ENCODE data around the gene KCTD19. TPM values are rescaled to one million over a fixed set of nuclear protein-coding genes. Genes with fewer than 3 reads are reported as not detected.
A peak's percentile ranks its signal among the peaks of the same experiment; 100 is the strongest.

The KCTD19 gene
- total RNA-seq, 1 experiment from 2014 or later: not detected

DNA sequence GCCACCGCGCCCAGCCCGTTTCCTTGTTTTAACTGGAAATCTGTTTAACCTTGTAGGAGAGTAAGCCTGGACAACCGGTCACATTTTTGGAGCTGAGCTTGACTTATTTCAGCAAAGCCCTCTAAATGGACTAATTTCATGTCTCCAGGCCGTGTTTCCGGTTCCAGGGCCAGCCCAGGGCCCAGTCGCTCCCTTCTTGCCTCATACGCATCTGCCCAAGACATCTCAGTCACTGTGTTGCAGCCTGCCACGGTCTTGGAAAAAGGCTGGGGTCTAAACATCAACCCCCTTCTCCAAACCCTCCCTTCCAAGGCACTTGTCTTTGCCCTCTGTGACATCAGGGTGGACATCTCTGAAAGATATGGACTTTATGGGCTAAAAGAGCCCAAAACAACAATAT is 28.3 kb downstream of the KCTD19 start:
- intact Hi-C loops (cut with micrococcal nuclease): no loop called here
- no peak overlapping the region for H3K4me3 ChIP-seq (ENCODE audit: low read length)
- H3F3A ChIP-seq (ENCODE audit: low read length, unreplicated experiment): no peaks in the 10 kb centered on the region
- BruUV-seq (replicated peaks): no TSS peak
- H3K9me2 ChIP-seq (replicated peaks; ENCODE audit: low read length): no peaks in the 10 kb centered on the region
- H3K27me3 ChIP-seq (ENCODE audit: low read length): no peaks in the 10 kb centered on the region
- CTCF ChIA-PET: no interaction called here
- no peaks in the 10 kb centered on the region for H3K9me3 ChIP-seq (ENCODE audit: low read length)
- H3K4me1 ChIP-seq (ENCODE audit: insufficient read depth, low read length): peaks cover 13% of the 10 kb centered on the region
- no peak overlapping the region for H3K9ac ChIP-seq (ENCODE audit: low read length)
- DNase-seq: no peak
- no peak for TF ChIP-seq EZH2phosphoT487 (IDR thresholded peaks at IDR 0.05; ENCODE audit: borderline replicate concordance, low read length)
- TF ChIP-seq, protein P1, sequence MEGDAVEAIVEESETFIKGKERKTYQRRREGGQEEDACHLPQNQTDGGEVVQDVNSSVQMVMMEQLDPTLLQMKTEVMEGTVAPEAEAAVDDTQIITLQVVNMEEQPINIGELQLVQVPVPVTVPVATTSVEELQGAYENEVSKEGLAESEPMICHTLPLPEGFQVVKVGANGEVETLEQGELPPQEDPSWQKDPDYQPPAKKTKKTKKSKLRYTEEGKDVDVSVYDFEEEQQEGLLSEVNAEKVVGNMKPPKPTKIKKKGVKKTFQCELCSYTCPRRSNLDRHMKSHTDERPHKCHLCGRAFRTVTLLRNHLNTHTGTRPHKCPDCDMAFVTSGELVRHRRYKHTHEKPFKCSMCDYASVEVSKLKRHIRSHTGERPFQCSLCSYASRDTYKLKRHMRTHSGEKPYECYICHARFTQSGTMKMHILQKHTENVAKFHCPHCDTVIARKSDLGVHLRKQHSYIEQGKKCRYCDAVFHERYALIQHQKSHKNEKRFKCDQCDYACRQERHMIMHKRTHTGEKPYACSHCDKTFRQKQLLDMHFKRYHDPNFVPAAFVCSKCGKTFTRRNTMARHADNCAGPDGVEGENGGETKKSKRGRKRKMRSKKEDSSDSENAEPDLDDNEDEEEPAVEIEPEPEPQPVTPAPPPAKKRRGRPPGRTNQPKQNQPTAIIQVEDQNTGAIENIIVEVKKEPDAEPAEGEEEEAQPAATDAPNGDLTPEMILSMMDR (conservative IDR thresholded peaks at IDR 0.05; ENCODE audit: low read depth, low read length): no peak
- H3K79me2 ChIP-seq (ENCODE audit: low read length): no peaks in the 10 kb centered on the region
- H2AFZ ChIP-seq (ENCODE audit: low read length): no peak overlapping the region
- POLR2A ChIA-PET (ENCODE audit: unreplicated experiment): no interaction called here
- H3K27ac ChIP-seq (ENCODE audit: low read length): no peak overlapping the region
- no peaks in the 10 kb centered on the region for H3K36me3 ChIP-seq (ENCODE audit: low read depth, low read length)
- no peak overlapping the region for H3K4me2 ChIP-seq (ENCODE audit: low read length)
- H4K20me1 ChIP-seq (ENCODE audit: low read length): no peaks in the 10 kb centered on the region
- no peak for ATAC-seq

DNA sequence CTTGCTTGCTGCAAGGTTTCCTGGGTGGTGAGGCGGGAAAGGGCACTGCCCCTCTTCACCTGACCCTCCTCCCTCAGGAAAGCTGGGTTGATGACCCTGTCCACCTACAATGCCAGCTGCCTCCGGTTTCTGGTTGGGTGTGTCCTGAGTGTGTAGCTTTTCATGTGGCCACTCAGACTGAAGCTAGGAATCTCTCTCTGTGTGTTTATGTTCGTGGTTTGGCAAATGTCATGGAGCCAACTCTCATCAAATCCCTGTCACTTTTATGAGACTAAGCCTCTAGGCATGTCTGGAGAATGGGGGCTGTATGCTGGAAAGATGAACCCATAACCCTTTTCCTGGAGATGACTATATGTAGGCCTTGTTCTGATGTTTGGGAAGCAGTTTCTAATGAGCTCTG is 30.1 kb downstream of the KCTD19 start:
- no peak overlapping the region for H3K4me3 ChIP-seq (ENCODE audit: low read length)
- H3K9ac ChIP-seq (ENCODE audit: low read length): no peak overlapping the region
- H3K27me3 ChIP-seq (ENCODE audit: low read length): no peaks in the 10 kb centered on the region
- no peaks in the 10 kb centered on the region for H4K20me1 ChIP-seq (ENCODE audit: low read length)
- peak overlapping the region; percentile 41 for H3K27ac ChIP-seq (ENCODE audit: low read length)
- CTCF ChIA-PET: no interaction called here
- H3K9me2 ChIP-seq (replicated peaks; ENCODE audit: low read length): no peaks in the 10 kb centered on the region
- no peaks in the 10 kb centered on the region for H3K36me3 ChIP-seq (ENCODE audit: low read depth, low read length)
- intact Hi-C loops (cut with micrococcal nuclease): no loop called here
- H3K4me1 ChIP-seq (ENCODE audit: insufficient read depth, low read length): peaks cover 13% of the 10 kb centered on the region
- H3K79me2 ChIP-seq (ENCODE audit: low read length): no peaks in the 10 kb centered on the region
- 0 out of 2 replicates have a peak overlapping the region, but pooled peaks have one; percentile 10 for H3K4me2 ChIP-seq (ENCODE audit: low read length)
- ATAC-seq (peak; percentile 87), DNase-seq (peak; percentile 64)
- BruUV-seq (replicated peaks): no TSS peak
- no peak overlapping the region for H2AFZ ChIP-seq (ENCODE audit: low read length)
- H3K9me3 ChIP-seq (ENCODE audit: low read length): no peaks in the 10 kb centered on the region
- POLR2A ChIA-PET (ENCODE audit: unreplicated experiment): no interaction called here
- TF ChIP-seq, protein P1 (conservative IDR thresholded peaks at IDR 0.05; ENCODE audit: low read depth, low read length): no peak
- TF ChIP-seq EZH2phosphoT487 (IDR thresholded peaks at IDR 0.05; ENCODE audit: borderline replicate concordance, low read length): no peak
- TF ChIP-seq EZH2 (IDR thresholded peaks at IDR 0.05; ENCODE audit: low read length, unreplicated experiment): no peak
- no peaks in the 10 kb centered on the region for H3F3A ChIP-seq (ENCODE audit: low read length, unreplicated experiment)

DNA sequence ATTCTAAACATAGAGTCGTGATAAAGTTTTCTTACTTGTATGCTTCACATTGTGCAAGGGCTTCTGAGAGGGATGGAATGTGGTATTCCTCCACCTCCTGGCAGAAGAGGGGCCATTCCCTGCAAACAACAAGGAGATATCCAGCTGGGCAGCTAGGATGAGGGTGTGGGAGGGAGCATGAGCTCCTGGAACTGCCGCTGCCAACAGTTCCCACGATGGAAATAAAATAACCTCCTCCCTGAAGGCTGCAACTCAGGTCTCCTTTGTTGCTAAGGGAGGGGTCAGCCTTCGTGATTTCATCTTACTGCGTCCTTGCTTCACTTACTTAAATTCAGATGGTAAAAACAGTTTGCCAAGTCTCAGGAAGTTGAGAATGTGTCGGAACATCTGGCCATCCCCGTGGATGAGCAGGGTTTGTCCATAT is 31.6 kb downstream of the KCTD19 start:
- Histone ChIP-seq H2AFZ (ENCODE audit: low read length) (no peak overlapping the region), H3K36me3 (ENCODE audit: low read depth, low read length) (no peaks in the 10 kb centered on the region), H3K4me2 (ENCODE audit: low read length) (no peak overlapping the region), H3F3A (ENCODE audit: low read length, unreplicated experiment) (no peaks in the 10 kb centered on the region), H3K9me3 (ENCODE audit: low read length) (no peaks in the 10 kb centered on the region), H3K27me3 (ENCODE audit: low read length) (no peaks in the 10 kb centered on the region), H3K27ac (ENCODE audit: low read length) (no peak overlapping the region), H3K4me1 (ENCODE audit: insufficient read depth, low read length) (peaks cover 13% of the 10 kb centered on the region), H3K9ac (ENCODE audit: low read length) (no peak overlapping the region), H3K4me3 (ENCODE audit: low read length) (no peak overlapping the region), H4K20me1 (ENCODE audit: low read length) (no peaks in the 10 kb centered on the region), H3K79me2 (ENCODE audit: low read length) (no peaks in the 10 kb centered on the region), H3K9me2 (replicated peaks; ENCODE audit: low read length) (no peaks in the 10 kb centered on the region)
- ATAC-seq (no peak), DNase-seq (no peak)
- intact Hi-C loops (cut with micrococcal nuclease): no loop called here
- TF ChIP-seq EZH2 (IDR thresholded peaks at IDR 0.05; ENCODE audit: low read length, unreplicated experiment): no peak
- TF ChIP-seq EZH2phosphoT487 (IDR thresholded peaks at IDR 0.05; ENCODE audit: borderline replicate concordance, low read length): no peak
- TF ChIP-seq, protein P1 (conservative IDR thresholded peaks at IDR 0.05; ENCODE audit: low read depth, low read length): no peak
- POLR2A ChIA-PET (ENCODE audit: unreplicated experiment): no interaction called here
- BruUV-seq (replicated peaks): no TSS peak
- CTCF ChIA-PET: no interaction called here

Measured in PC-3 (cell line).